Suprapubic skin (tissue), 4 donors: ENCODE measurements around the gene SPRYD7. TPM values are rescaled to one million over a fixed set of nuclear protein-coding genes. Genes with fewer than 3 reads are reported as not detected.

ENCODE experiments used
- DNase-seq, 2 donors: peaks; one replicate each; pipeline ENCODE4 v3.0.0-alpha.2; 2019; ENCODE audit warnings: low spot score in 2 of 2
- H3K27ac ChIP-seq: fragments of 200-600 bp; sonication (generic); one replicate; pipeline ENCODE4 v1.5.1; 2019
- H3K27me3 ChIP-seq: fragments of 200-600 bp; sonication (generic); one replicate; pipeline ENCODE4 v1.5.1; 2019
- H3K36me3 ChIP-seq: fragments of 200-600 bp; sonication (generic); one replicate; pipeline ENCODE4 v1.5.1; 2019
- H3K4me1 ChIP-seq: fragments of 200-600 bp; sonication (generic); one replicate; pipeline ENCODE4 v1.5.1; 2019
- H3K4me3 ChIP-seq: fragments of 200-600 bp; sonication (generic); one replicate; pipeline ENCODE4 v1.5.1; 2019; ENCODE audit warnings: mild to moderate bottlenecking
- H3K9me3 ChIP-seq: fragments of 200-600 bp; sonication (generic); one replicate; pipeline ENCODE4 v1.5.1; 2019
- CTCF ChIP-seq, 2 donors: fragments of 200-600 bp in 1 of 2; fragments of 450-650 bp in 1 of 2; sonication (generic) in 1 of 2; IDR thresholded peaks; one replicate each; pipeline ENCODE4 v1.5.1; 2016 to 2019; ENCODE audit warnings: antibody characterized with exemption in 2 of 2, mild to moderate bottlenecking in 1 of 2, moderate library complexity in 1 of 2
- EP300 ChIP-seq: sonication (generic); formaldehyde crosslinking; IDR thresholded peaks from one replicate; pipeline ENCODE4 v1.6.1; 2017; ENCODE audit warnings: antibody characterized with exemption
- POLR2A ChIP-seq, 2 donors: fragments of 450-650 bp; IDR thresholded peaks; one replicate each; pipeline ENCODE4 v1.6.1; 2017; ENCODE audit warnings: antibody characterized with exemption in 2 of 2, mild to moderate bottlenecking in 2 of 2, moderate library complexity in 2 of 2
- POLR2AphosphoS5 ChIP-seq, 3 donors: sonication (generic); formaldehyde crosslinking; IDR thresholded peaks; one replicate each; pipeline ENCODE4 v1.6.1; 2017; ENCODE audit warnings: antibody characterized with exemption in 3 of 3
- WGBS: methylation state at CpG from one replicate; pipeline ENCODE4 v1.1.5; 2018; 5-methylcytosine and 5-hydroxymethylcytosine counted together
- total RNA-seq, 4 donors: library from RNA; depleted of rRNA; stranded (reverse); fragments of >200 nt; gene quantifications; one replicate each; pipeline ENCODE4 v1.1.0, GENCODE V29; 2016

Gene SPRYD7
- total RNA-seq, 4 donors from 2014 or later, result 6.0 to 9.9 (median 7.2) TPM

DNA sequence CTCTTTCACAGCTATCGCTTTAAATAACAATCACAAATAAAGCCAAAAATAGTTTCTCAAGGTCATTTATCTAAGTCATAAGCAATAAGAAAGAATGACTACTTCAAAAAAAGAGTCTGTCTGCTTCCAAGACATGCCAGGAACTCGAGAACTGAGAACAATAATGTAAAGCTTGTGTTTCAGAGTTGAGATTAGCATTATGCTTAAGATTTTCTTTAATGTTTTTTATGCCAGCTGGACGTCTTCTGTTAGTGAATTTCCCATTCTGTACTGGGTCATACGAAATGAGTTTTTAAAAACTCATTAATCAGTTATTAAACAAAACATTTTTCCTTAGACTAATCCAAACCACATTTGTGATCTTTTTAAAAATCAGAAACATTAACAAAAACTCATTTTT lies 3.2 kb upstream of the SPRYD7 start:
- no peak for DNase-seq
- no peak for TF ChIP-seq CTCF (IDR thresholded peaks at IDR 0.05)
- no peak for TF ChIP-seq POLR2A (IDR thresholded peaks at IDR 0.05)
- no peak for TF ChIP-seq POLR2AphosphoS5 (IDR thresholded peaks at IDR 0.05)
- no peak for TF ChIP-seq EP300
- Histone ChIP-seq H3K27me3 (no peaks in the 10 kb centered on the region), H3K4me1 (peaks cover 24% of the 10 kb centered on the region), H3K27ac (no peak overlapping the region), H3K4me3 (no peak overlapping the region), H3K9me3 (no peaks in the 10 kb centered on the region), H3K36me3 (no peaks in the 10 kb centered on the region)
- 52% methylated on average over 4 of the region's 4 CpGs for WGBS

GRCh38 chr13:49938921-49939320 lies 2.8 kb upstream of the SPRYD7 start:
- Histone ChIP-seq H3K4me3 (no peak overlapping the region), H3K27ac (peak overlapping the region; percentile 39), H3K4me1 (peaks cover 24% of the 10 kb centered on the region), H3K36me3 (no peaks in the 10 kb centered on the region), H3K27me3 (no peaks in the 10 kb centered on the region), H3K9me3 (no peaks in the 10 kb centered on the region)
- DNase-seq, result no peak
- WGBS, result 62% methylated on average over 5 of the region's 5 CpGs
- TF ChIP-seq CTCF (IDR thresholded peaks at IDR 0.05) (no peak), EP300 (no peak), POLR2A (IDR thresholded peaks at IDR 0.05) (no peak), POLR2AphosphoS5 (IDR thresholded peaks at IDR 0.05) (no peak)

DNA sequence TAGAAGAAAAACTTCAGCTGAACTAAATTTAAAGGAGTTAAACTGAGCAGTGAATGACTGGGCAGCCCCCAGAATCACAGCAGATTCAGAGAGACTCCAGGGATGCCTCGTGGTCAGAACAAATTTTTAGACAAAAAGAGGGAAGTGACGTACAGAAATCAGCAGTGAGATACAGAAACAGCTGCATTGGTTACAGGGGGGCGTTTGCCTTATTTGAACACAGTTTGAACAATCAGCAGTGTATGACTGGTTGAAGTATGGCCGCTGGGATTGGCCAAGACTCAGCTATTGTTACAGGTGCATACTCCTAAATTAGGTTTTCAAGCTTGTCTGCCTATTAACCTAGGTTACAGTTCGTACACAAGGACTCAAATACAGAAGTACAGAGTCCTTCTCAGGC lies 2.2 kb upstream of the SPRYD7 start:
- WGBS, result 77% methylated on average over 5 of the region's 5 CpGs
- H3K27me3 ChIP-seq, result no peaks in the 10 kb centered on the region
- TF ChIP-seq EP300 (no peak), POLR2A (IDR thresholded peaks at IDR 0.05) (no peak), POLR2AphosphoS5 (IDR thresholded peaks at IDR 0.05) (no peak), CTCF (IDR thresholded peaks at IDR 0.05) (no peak)
- H3K9me3 ChIP-seq, result no peaks in the 10 kb centered on the region
- no peak overlapping the region for H3K27ac ChIP-seq
- DNase-seq, result no peak
- H3K4me1 ChIP-seq, result peaks cover 24% of the 10 kb centered on the region
- H3K36me3 ChIP-seq, result no peaks in the 10 kb centered on the region
- H3K4me3 ChIP-seq, result no peak overlapping the region

DNA sequence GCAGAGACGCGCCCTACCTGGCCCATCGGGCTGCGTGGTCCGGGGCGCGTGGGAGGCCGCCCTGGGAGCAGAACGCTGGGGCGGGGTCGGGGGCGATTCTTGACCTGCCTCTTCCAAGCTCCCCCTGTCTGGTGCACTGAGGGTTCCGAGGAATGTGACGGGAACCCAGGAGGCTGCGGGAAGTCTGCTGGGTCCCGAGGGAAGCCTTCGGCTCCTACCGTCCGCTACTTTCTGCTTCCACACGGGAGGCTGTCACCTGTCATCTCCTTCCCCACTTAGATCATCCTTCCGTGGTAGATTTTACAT lies 781 bp upstream of the SPRYD7 start:
- TF ChIP-seq POLR2A (IDR thresholded peaks at IDR 0.05), result no peak
- Histone ChIP-seq H3K9me3 (no peaks in the 10 kb centered on the region), H3K27me3 (no peaks in the 10 kb centered on the region), H3K4me3 (peak overlapping the region; percentile 100), H3K27ac (peak overlapping the region; percentile 86), H3K36me3 (no peaks in the 10 kb centered on the region), H3K4me1 (peaks cover 32% of the 10 kb centered on the region)
- peak in 1 of 2 donors; percentile 62 for DNase-seq
- WGBS, result 0% methylated on average over 9 of the region's 21 CpGs

DNA sequence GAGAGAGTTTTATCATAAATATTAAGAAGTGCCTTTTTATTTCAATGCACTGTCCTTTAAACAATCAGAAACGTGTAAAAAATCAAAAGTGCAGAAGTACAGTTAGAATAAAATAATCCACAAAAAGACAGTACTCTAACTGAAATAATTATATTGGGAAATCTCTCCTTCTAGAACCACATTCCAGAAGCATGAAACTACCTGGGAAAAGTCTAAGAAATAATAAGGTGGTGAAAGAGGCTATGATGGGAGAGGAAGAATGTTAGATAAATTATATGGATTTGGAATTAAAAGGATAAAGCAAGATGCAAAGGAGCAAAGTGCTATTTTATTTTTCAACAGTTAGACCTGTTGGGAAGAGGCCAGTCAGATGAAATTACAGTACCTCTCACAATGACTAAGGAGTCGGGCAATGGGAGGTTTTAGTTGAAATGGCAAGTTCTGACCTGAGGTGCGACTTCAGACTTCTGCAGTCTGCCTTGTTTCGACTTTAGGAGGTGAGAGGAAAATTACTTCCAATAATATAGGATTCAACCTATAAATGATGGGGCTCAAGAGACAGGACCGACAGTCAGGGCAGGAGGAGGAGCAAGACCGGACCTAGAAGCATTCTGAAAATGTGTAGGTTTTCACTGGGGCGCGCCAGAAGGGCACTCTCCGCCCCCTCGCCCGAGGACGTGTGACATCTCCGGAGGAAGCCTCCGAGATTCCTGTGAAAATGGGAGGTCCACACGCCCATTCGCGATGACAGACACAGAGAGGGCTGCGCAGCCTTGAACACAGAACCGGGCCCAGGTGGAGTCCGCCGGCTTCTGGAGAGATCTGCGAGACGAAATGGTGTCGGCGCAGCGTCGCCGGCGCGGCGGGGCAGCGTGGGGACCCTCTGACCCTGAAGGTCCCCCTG lies 717 bp downstream of the SPRYD7 start:
- Histone ChIP-seq H3K4me1 (peaks cover 32% of the 10 kb centered on the region), H3K27me3 (no peaks in the 10 kb centered on the region), H3K4me3 (peak overlapping the region; percentile 100), H3K36me3 (no peaks in the 10 kb centered on the region), H3K27ac (peak overlapping the region; percentile 86), H3K9me3 (no peaks in the 10 kb centered on the region)
- DNase-seq, result no peak
- TF ChIP-seq EP300 (no peak), POLR2AphosphoS5 (IDR thresholded peaks at IDR 0.05) (no peak), CTCF (IDR thresholded peaks at IDR 0.05) (no peak), POLR2A (IDR thresholded peaks at IDR 0.05) (no peak)
- 2% methylated on average over 25 of the region's 32 CpGs for WGBS
